HCT116 (cell line): ENCODE results near the gene CHAC1.

Experiments used
- CTCF ChIP-seq, 3 experiments: fragments of 200-600 bp in 1 of 3; sonication (generic) in 1 of 3; IDR thresholded peaks in 2 of 3; conservative IDR thresholded peaks in 1 of 3; 2 replicates each; pipeline ENCODE4 v1.5.1; 2012 to 2017; ENCODE audit warnings: low read depth in 2 of 3, low read length in 2 of 3, antibody characterized with exemption in 1 of 3, borderline replicate concordance in 1 of 3, control low read depth in 1 of 3, mild to moderate bottlenecking in 1 of 3, mixed read lengths in 1 of 3, mixed run types in 1 of 3, moderate library complexity in 1 of 3; ENCODE audit not compliant: insufficient read depth in 1 of 3
- ELF1 ChIP-seq: IDR thresholded peaks from 2 replicates; pipeline ENCODE4 v1.6.1; 2012; ENCODE audit warnings: low read depth, borderline replicate concordance
- EZH2phosphoT487 ChIP-seq: fragments of 200-600 bp; IDR thresholded peaks from 2 replicates; pipeline ENCODE4 v1.6.1; 2018; ENCODE audit warnings: antibody characterized with exemption, borderline replicate concordance
- POLR2A ChIP-seq: IDR thresholded peaks from 2 replicates; pipeline ENCODE4 v1.7.0; 2011; ENCODE audit warnings: borderline replicate concordance; ENCODE audit not compliant: insufficient read depth, insufficient read length; ENCODE audit errors: extremely low read depth
- POLR2AphosphoS5 ChIP-seq: IDR thresholded peaks from 2 replicates; pipeline ENCODE4 v1.6.1; 2011; ENCODE audit warnings: mild to moderate bottlenecking, low read depth, low read length, moderate library complexity
- RAD21 ChIP-seq: IDR thresholded peaks from 2 replicates; pipeline ENCODE4 v1.6.1; 2012; ENCODE audit warnings: low read depth, mild to moderate bottlenecking
- SIN3A ChIP-seq: IDR thresholded peaks from 2 replicates; pipeline ENCODE4 v1.6.1; 2012; ENCODE audit warnings: low read depth
- SP1 ChIP-seq: IDR thresholded peaks from 2 replicates; pipeline ENCODE4 v1.6.1; 2012; ENCODE audit warnings: low read depth
- YY1 ChIP-seq: IDR thresholded peaks from 2 replicates; pipeline ENCODE4 v1.6.1; 2011; ENCODE audit warnings: low read length, low read depth, moderate library complexity, mild to moderate bottlenecking; ENCODE audit not compliant: insufficient replicate concordance; ENCODE audit errors: extremely low read depth
- ZBTB33 ChIP-seq: IDR thresholded peaks from 2 replicates; pipeline ENCODE4 v1.6.1; 2011; ENCODE audit warnings: mild to moderate bottlenecking, low read length, moderate library complexity; ENCODE audit not compliant: insufficient replicate concordance; ENCODE audit errors: extremely low read depth
- ZNF274 ChIP-seq: fragments of 200-500 bp; sonication (Bioruptor generic); IDR thresholded peaks from 2 replicates; pipeline ENCODE4 v1.6.1; 2014; ENCODE audit warnings: mild to moderate bottlenecking, low read depth, low read length, inconsistent platforms

- TF ChIP-seq ZNF274: no peak
- TF ChIP-seq RAD21: no peak
- TF ChIP-seq POLR2A: no peak
- no peak for TF ChIP-seq CTCF (IDR thresholded peaks at IDR 0.05 in 2 of 3, conservative IDR thresholded peaks at IDR 0.05 in 1 of 3; ENCODE audit: borderline replicate concordance in 1 of 3, insufficient read depth in 1 of 3, low read depth in 2 of 3, low read length in 2 of 3)
- no peak for TF ChIP-seq SIN3A
- TF ChIP-seq ELF1: no peak
- no peak for TF ChIP-seq EZH2phosphoT487
- TF ChIP-seq POLR2AphosphoS5: no peak
- no peak for TF ChIP-seq YY1
- no peak for TF ChIP-seq SP1
- no peak for TF ChIP-seq ZBTB33
Measured at GRCh38 chr15:40958723-40959122, 5.5 kb downstream of the CHAC1 start.
